K562 (cell line): Measurements from ENCODE around the gene CYB5R3. TPM values are rescaled to one million over a fixed set of nuclear protein-coding genes. Genes with fewer than 3 reads are reported as not detected.

Source experiments
- ATAC-seq: fragments of 200-7000 bp; cut with Tn5 transposase; 3 replicates; pipeline ENCODE4 v1.9.1; 2020; ENCODE audit warnings: moderate library complexity
- BruUV-seq: library from RNA; stranded (reverse); fragments of 400-500 nt; replicated peaks from 2 replicates; lab custom pipeline; 2021; lab: Mats Ljungman, UMichigan
- CTCF ChIA-PET: fragments of 300-600 bp; formaldehyde crosslinking; extraction: SDS; loops from one replicate; lab custom pipeline; 2021; ENCODE audit warnings: low intra/inter-chr PET ratio; lab: Yijun Ruan, JAX
- POLR2A ChIA-PET: fragments of 300-600, 350-650 bp; sonication (Branson Sonifier 250); formaldehyde crosslinking; extraction: SDS; loops from one replicate; lab custom pipeline; 2021; ENCODE audit warnings: antibody characterized with exemption, inconsistent platforms; lab: Yijun Ruan, JAX
- DNase-seq, 4 experiments: peaks; one replicate each; pipeline versions ENCODE4 v3.0.0 to v3.0.0-alpha.2; 2011 to 2018; ENCODE audit warnings: low spot score in 3 of 4, mixed read lengths in 3 of 4; ENCODE audit errors: extremely low read depth in 1 of 4
- FAIRE-seq: peaks from 2 replicates; lab custom pipeline; 2011; peaks lifted over from hg19 to GRCh38; lab: Jason Lieb, UNC
- H2AFZ ChIP-seq: 2 replicates; pipeline ENCODE4 v1.6.0; 2011; ENCODE audit warnings: low read depth, low read length, control low read depth, inconsistent platforms
- H3K27ac ChIP-seq: fragments of 200-600 bp; 3 replicates; pipeline ENCODE4 v1.8.0; 2011; ENCODE audit warnings: low read depth, mild to moderate bottlenecking, control low read depth, inconsistent platforms, low read length, moderate library complexity, mixed read lengths; ENCODE audit errors: extremely low read depth
- H3K27me3 ChIP-seq, 2 experiments: fragments of 300-600 bp in 1 of 2; 2 replicates in 1 of 2; 3 replicates in 1 of 2; pipeline versions ENCODE4 v1.6.0 to v1.8.0; 2011; ENCODE audit warnings: inconsistent platforms in 2 of 2, low read length in 2 of 2, mild to moderate bottlenecking in 1 of 2, mixed read lengths in 1 of 2, moderate library complexity in 1 of 2; ENCODE audit not compliant: control insufficient read depth in 2 of 2, insufficient read depth in 2 of 2
- H3K36me3 ChIP-seq: fragments of 300-600 bp; 3 replicates; pipeline ENCODE4 v1.8.0; 2011; ENCODE audit warnings: mild to moderate bottlenecking, low read length, inconsistent platforms; ENCODE audit not compliant: control insufficient read depth, insufficient read depth
- H3K4me1 ChIP-seq, 2 experiments: fragments of 200-600 bp in 1 of 2; replicated peaks in 1 of 2; 2 replicates in 1 of 2; 3 replicates in 1 of 2; pipeline versions ENCODE4 v1.5.1 to v1.8.0; 2011; ENCODE audit warnings: inconsistent platforms in 2 of 2, low read length in 2 of 2, mild to moderate bottlenecking in 1 of 2, mixed read lengths in 1 of 2, moderate library complexity in 1 of 2; ENCODE audit not compliant: control insufficient read depth in 2 of 2, insufficient read depth in 2 of 2
- H3K4me2 ChIP-seq: 2 replicates; pipeline ENCODE4 v1.6.1; 2011; ENCODE audit warnings: low read length, control low read depth, inconsistent platforms, mixed read lengths; ENCODE audit not compliant: insufficient read depth
- H3K4me3 ChIP-seq: fragments of 200-600 bp; sonication (generic), shearing (Covaris generic); 2 replicates; pipeline ENCODE4 v1.5.1; 2016; ENCODE audit warnings: control low read depth, inconsistent platforms
- H3K79me2 ChIP-seq: fragments of 200-600 bp; 3 replicates; pipeline ENCODE4 v1.8.0; 2011; ENCODE audit warnings: low read length, inconsistent platforms; ENCODE audit not compliant: control insufficient read depth, insufficient read depth
- H3K9ac ChIP-seq, 2 experiments: 2 replicates each; pipeline versions ENCODE4 v1.6.0 to v1.6.1; 2011; ENCODE audit warnings: low read depth in 2 of 2, low read length in 2 of 2, control low read depth in 1 of 2, inconsistent platforms in 1 of 2, mild to moderate bottlenecking in 1 of 2, mixed read lengths in 1 of 2; ENCODE audit not compliant: insufficient read depth in 1 of 2
- H3K9me1 ChIP-seq: one replicate; pipeline ENCODE4 v1.6.0; 2011; ENCODE audit warnings: inconsistent platforms, mild to moderate bottlenecking, low read length, moderate library complexity; ENCODE audit not compliant: control insufficient read depth, insufficient read depth
- H3K9me3 ChIP-seq: replicated peaks from 2 replicates; pipeline ENCODE4 v1.5.1; 2011; ENCODE audit warnings: low read depth, low read length, inconsistent platforms; ENCODE audit not compliant: control insufficient read depth, insufficient read depth
- H4K20me1 ChIP-seq: replicated peaks from 2 replicates; pipeline ENCODE4 v1.6.1; 2011; ENCODE audit warnings: low read length, inconsistent platforms, mixed read lengths; ENCODE audit not compliant: control insufficient read depth, insufficient read depth
- MTF1 ChIP-seq: fragments of 250-450 bp; sonication (Bioruptor Pico); IDR thresholded peaks from 2 replicates; pipeline ENCODE4 v1.9.0; 2021; ENCODE audit warnings: moderate library complexity, mild to moderate bottlenecking, inconsistent platforms, borderline replicate concordance
- NR2C2 ChIP-seq, 2 experiments: fragments of 200-800 bp in 1 of 2; sonication (Bioruptor generic) in 1 of 2; sonication (generic) in 1 of 2; formaldehyde crosslinking in 1 of 2; IDR thresholded peaks; 2 replicates each; pipeline versions ENCODE4 v1.6.1 to v1.8.0; 2016 to 2022; ENCODE audit warnings: mild to moderate bottlenecking in 1 of 2, missing compliant biosample characterization in 1 of 2, missing genetic modification characterization in 1 of 2, missing genetic modification reagents in 1 of 2
- SOX6 ChIP-seq: fragments of 450-650 bp; IDR thresholded peaks from 2 replicates; pipeline ENCODE4 v1.6.1; 2014; ENCODE audit warnings: mild to moderate bottlenecking
- TRIM28 ChIP-seq: fragments of 450-650 bp; IDR thresholded peaks from 2 replicates; pipeline ENCODE4 v1.6.1; 2017
- ZNF175 ChIP-seq: fragments of 200-800 bp; sonication (Bioruptor generic); IDR thresholded peaks from 2 replicates; pipeline ENCODE4 v1.6.1; 2016; ENCODE audit warnings: low read depth, mild to moderate bottlenecking, missing genetic modification characterization, missing compliant biosample characterization
- ZNF589 ChIP-seq: fragments of 200-800 bp; sonication (Bioruptor generic); IDR thresholded peaks from 2 replicates; pipeline ENCODE4 v1.6.1; 2016; ENCODE audit warnings: low read depth, missing genetic modification characterization, missing compliant biosample characterization
- WGBS: fragments of 100-300 bp; shearing (Covaris generic); methylation state at CpG from one replicate; pipeline ENCODE4 v1.1.6; 2016; ENCODE audit warnings: low coverage, mixed read lengths; ENCODE audit not compliant: insufficient coverage; ENCODE audit errors: missing lambda C conversion rate; 5-methylcytosine and 5-hydroxymethylcytosine counted together
- in situ Hi-C: fragments of 300-500 bp; cut with MboI; formaldehyde crosslinking; loops from 4 replicates; pipeline ENCODE4 v1.15.0; 2018; ENCODE audit warnings: inconsistent platforms, mixed read lengths
- intact Hi-C: fragments of 100-400 bp; cut with micrococcal nuclease; formaldehyde crosslinking; loops from 2 replicates; pipeline ENCODE4 v1.14.2; 2022
- polyA plus RNA-seq, 8 experiments: library from polyadenylated mRNA; depleted of rRNA in 4 of 8; stranded (reverse) in 5 of 8; unstranded in 3 of 8; fragments of >200 nt; fragmentation: Nextera tagmentation in 2 of 8; fragmentation: Illumina TruSeq in 1 of 8; extraction: Ambion mirVana in 2 of 8; extraction: Trizol in 1 of 8; gene quantifications; 2 replicates each; pipeline versions ENCODE4 v1.2.1 to v1.2.3, GENCODE V29; 2011 to 2014; ENCODE audit warnings: inconsistent platforms in 1 of 8, missing spikeins in 1 of 8
- total RNA-seq, 7 experiments: library from RNA; depleted of rRNA in 6 of 7; stranded (reverse); fragments of >200 nt in 6 of 7; fragmentation: Illumina TruSeq in 2 of 7; extraction: Trizol in 2 of 7; gene quantifications; 2 replicates each; pipeline versions ENCODE4 v1.2.1 to v1.2.3, GENCODE V29; 2011 to 2021; ENCODE audit warnings: low replicate concordance in 1 of 7
- TF ChIP-seq, protein P1 (sequence below): fragments of 250-450 bp; sonication (Bioruptor Pico); IDR thresholded peaks from 2 replicates; pipeline ENCODE4 v1.5.0; 2021; ENCODE audit warnings: mild to moderate bottlenecking, borderline replicate concordance

Gene CYB5R3
- total and polyA plus RNA-seq, 9 of the 15 experiments (the other 6 are each of a cell fraction or from before 2014, with no cell fraction given): 1.4 to 66.8 (median 23.4) TPM

DNA sequence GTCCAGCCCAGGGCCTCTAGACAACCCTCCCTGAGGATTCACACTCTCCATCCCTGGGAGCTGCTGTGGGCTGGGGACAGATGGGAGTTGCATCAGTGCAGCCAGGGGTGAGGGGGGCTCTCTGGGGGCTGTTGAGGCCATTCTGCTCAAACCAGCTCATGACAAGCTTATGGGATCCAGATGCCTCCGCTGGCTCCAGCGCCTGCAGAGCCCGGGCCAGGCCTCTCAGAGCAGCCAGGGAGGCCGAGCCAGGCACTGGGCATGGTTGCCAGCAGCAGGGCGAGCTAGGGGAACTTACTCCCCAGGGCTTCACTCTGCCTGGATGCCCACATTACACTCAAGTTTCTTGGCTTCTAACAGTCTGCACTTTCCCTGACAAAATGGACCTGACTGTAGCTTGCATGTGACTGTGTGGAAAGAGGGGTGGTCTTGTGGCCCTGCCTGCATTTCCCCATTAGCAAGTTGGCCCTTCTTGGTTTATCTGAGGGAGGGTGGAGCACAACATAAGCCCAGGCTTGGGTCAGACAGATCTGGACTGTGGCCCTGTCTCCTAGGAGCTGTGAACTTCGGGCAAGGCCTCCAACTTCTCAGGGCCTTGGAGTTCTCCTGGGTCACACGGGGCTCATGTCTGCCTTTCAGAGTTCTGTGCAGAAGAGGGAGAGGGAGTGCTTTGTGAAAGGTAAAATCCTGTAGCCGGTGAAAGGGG lies 34.5 kb upstream of the CYB5R3 start:
- no peak for TF ChIP-seq NR2C2 (CRISPR knock-in tag; IDR thresholded peaks at IDR 0.05)
- no peak for TF ChIP-seq NR2C2 (tag; IDR thresholded peaks at IDR 0.05)
- TF ChIP-seq MTF1: no peak
- no peak for TF ChIP-seq ZNF175
- TF ChIP-seq TRIM28: no peak
- TF ChIP-seq, protein P1, sequence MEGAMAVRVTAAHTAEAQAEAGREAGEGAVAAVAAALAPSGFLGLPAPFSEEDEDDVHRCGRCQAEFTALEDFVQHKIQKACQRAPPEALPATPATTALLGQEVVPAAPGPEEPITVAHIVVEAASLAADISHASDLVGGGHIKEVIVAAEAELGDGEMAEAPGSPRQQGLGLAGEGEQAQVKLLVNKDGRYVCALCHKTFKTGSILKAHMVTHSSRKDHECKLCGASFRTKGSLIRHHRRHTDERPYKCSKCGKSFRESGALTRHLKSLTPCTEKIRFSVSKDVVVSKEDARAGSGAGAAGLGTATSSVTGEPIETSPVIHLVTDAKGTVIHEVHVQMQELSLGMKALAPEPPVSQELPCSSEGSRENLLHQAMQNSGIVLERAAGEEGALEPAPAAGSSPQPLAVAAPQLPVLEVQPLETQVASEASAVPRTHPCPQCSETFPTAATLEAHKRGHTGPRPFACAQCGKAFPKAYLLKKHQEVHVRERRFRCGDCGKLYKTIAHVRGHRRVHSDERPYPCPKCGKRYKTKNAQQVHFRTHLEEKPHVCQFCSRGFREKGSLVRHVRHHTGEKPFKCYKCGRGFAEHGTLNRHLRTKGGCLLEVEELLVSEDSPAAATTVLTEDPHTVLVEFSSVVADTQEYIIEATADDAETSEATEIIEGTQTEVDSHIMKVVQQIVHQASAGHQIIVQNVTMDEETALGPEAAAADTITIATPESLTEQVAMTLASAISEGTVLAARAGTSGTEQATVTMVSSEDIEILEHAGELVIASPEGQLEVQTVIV: no peak
- no peak for TF ChIP-seq ZNF589 (CRISPR knock-in tag)
- no peak for TF ChIP-seq SOX6
- WGBS: 15% methylated on average over 4 of the region's 8 CpGs
- Histone ChIP-seq H2AFZ (no peak overlapping the region), H3K27ac (no peak overlapping the region), H3K27me3 (peaks cover 0 to 7% of the 10 kb centered on the region in 2 experiments; a peak in 4 of 5 replicates), H3K9ac (no peak overlapping the region), H3K9me3 (no peaks in the 10 kb centered on the region), H4K20me1 (no peaks in the 10 kb centered on the region), H3K4me3 (no peak overlapping the region), H3K79me2 (no peaks in the 10 kb centered on the region), H3K4me1 (peaks cover 6 to 12% of the 10 kb centered on the region in 2 experiments; a peak in 4 of 5 replicates), H3K36me3 (no peaks in the 10 kb centered on the region), H3K9me1 (no peaks in the 10 kb centered on the region), H3K4me2 (no peak overlapping the region)
- intact Hi-C loops (no loop called here), in situ Hi-C loops (no loop called here)
- no peak for ATAC-seq
- BruUV-seq: no TSS peak
- no peak for DNase-seq
- FAIRE-seq: no peak
- ChIA-PET POLR2A (interaction anchor here (1.3 to 2.5 kb wide), 2 partner anchors 11 kb away, joined by 3 to 7 read pairs; no protein-coding TSS in a partner anchor), CTCF (no interaction called here)
